GM12874 (cell line): ENCODE data around the gene MANSC4.

Experiments used
- TF ChIP-seq, protein P1 (sequence below): IDR thresholded peaks from 2 replicates; pipeline ENCODE4 v1.5.1; 2011; ENCODE audit warnings: low read depth, mild to moderate bottlenecking, control low read depth, low read length, moderate library complexity; ENCODE audit not compliant: insufficient read depth

Gene MANSC4

DNA sequence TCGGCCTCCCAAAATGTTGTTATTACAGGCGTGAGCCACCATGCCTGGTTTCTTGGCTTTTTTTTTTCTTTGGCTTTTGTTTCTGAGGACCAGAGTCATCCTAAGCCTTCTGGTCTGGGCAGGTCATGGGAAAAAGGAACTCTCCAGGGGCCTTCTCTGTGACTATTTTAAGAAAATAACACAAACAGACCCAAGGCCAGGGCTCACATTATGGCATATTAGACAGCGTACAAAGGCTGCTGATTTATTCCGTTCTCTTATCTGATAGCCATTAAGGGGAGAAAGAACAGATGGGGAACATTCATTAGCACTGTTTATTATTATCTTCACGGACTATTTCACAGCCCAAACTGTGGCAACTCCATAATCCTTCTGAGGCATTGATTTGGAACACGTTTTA is 28.8 kb upstream of the MANSC4 start:
- TF ChIP-seq, protein P1, sequence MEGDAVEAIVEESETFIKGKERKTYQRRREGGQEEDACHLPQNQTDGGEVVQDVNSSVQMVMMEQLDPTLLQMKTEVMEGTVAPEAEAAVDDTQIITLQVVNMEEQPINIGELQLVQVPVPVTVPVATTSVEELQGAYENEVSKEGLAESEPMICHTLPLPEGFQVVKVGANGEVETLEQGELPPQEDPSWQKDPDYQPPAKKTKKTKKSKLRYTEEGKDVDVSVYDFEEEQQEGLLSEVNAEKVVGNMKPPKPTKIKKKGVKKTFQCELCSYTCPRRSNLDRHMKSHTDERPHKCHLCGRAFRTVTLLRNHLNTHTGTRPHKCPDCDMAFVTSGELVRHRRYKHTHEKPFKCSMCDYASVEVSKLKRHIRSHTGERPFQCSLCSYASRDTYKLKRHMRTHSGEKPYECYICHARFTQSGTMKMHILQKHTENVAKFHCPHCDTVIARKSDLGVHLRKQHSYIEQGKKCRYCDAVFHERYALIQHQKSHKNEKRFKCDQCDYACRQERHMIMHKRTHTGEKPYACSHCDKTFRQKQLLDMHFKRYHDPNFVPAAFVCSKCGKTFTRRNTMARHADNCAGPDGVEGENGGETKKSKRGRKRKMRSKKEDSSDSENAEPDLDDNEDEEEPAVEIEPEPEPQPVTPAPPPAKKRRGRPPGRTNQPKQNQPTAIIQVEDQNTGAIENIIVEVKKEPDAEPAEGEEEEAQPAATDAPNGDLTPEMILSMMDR, result no peak

DNA sequence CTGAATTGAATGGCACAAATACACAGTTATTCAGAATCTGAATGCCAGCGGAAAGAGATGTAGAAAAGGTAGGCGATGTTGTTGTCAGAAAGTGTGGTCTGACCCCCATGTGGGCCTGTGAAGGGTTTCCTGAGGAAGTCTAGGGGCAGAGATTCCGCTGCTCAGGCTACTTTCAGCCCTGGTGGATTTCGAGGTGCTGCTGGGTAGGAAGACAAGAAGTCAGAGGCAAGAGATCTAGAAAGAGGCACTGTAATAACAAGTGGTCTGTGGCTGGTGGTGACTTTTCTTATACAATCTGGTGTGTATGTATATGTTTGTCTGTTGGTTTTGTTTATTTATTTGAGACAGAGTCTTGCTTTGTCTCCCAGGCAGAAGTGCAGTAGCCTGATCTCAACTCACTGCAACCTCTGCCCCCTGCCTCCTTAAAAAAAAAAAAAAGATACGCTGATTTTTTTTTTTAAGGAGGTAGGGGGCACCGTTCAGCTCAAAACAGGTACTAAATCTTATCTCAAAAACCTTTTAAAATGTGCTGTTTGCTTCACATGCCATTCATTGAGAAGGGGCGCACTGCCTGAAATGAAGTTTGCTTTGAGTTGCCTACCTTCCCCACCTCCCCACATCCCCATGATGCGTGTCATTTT is 27.1 kb upstream of the MANSC4 start:
- TF ChIP-seq, protein P1, result no peak

DNA sequence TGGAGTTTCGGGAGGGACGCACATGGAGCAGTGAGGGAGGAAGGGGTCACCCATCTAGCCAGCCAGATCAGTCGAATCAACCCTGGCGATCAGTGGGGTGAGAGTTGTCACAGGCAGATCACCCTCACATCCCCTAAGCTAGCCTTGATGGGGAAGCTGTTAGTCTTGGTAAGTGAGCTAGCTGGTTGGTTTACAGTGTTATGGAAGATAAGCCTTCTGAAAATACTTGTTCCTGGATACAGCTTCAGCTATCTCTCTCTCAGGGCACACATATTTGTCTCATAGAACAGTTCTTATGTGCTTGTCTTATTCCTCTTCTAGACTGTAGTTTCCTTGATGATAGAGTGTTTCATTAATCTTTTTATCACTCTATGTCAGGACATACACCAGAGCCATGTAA is 26.2 kb upstream of the MANSC4 start:
- TF ChIP-seq, protein P1, result no peak

DNA sequence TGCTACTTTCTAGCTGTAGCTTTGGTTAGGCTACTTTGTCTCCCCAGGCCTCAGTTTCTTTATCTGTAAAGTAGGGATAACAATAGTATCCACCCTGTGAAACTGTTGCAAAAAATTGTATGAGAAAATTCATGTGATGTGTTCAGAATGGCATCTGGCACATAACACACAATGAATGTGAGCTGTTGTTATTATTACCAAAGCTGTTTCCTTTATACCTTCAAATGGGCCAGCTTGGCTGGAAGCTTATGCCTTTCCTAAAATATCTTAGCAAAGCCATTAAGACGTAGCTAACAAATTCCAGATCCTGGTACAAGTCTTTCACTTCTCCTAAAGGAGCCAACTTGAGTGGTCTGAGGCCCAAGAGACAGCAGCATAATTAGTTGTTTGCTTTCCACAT is 25.2 kb upstream of the MANSC4 start:
- TF ChIP-seq, protein P1, result no peak

GRCh38 chr12:27802936-27803335 is 22.9 kb upstream of the MANSC4 start:
- TF ChIP-seq, protein P1, result no peak

- TF ChIP-seq, protein P1, result no peak
Measured at GRCh38 chr12:27802511-27802910, 22.5 kb upstream of the MANSC4 start.

DNA sequence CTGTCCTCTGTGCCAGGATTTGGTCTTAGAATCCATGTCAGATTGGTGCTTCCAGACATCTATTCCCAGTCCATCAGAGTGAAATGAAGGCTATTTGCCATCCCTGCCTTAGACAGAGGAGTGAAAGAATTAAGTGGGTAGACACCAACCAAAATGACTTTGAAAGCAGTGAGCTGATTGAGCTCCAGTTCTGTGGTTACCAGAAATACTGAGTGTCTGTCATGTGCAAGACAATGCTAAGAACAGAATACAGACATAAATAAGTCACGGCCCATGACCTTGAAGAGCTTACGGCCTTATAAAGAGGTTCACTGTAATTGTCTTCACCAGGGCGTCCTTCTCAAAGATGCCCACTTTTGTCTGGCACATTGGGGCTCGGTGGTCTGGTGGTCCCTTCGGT is 21.6 kb upstream of the MANSC4 start:
- TF ChIP-seq, protein P1, result no peak

- TF ChIP-seq, protein P1, result no peak
Measured at GRCh38 chr12:27800819-27801218, 20.8 kb upstream of the MANSC4 start.
